Smooth muscle cell (in vitro differentiated cells): Measurements from ENCODE around the gene PRKAA1. TPM values are rescaled to one million over a fixed set of nuclear protein-coding genes. Genes with fewer than 3 reads are reported as not detected.

Experiments
- DNase-seq: peaks from one replicate; lab custom pipeline; 2025; ENCODE audit not compliant: unreplicated experiment; lab: John Stamatoyannopoulos, UW
- H2AFZ ChIP-seq: fragments of 200-600 bp; sonication (generic); 2 replicates; pipeline ENCODE4 v1.6.0; 2016; ENCODE audit warnings: antibody characterized with exemption, low read depth, mild to moderate bottlenecking
- H3F3A ChIP-seq: fragments of 200-600 bp; sonication (generic); 2 replicates; pipeline ENCODE4 v1.6.0; 2017; ENCODE audit warnings: antibody characterized with exemption, low read depth
- H3K27ac ChIP-seq: fragments of 200-600 bp; sonication (generic); 2 replicates; pipeline ENCODE4 v1.5.1; 2016; ENCODE audit warnings: low read depth, mild to moderate bottlenecking
- H3K27me3 ChIP-seq: fragments of 200-600 bp; sonication (generic); 2 replicates; pipeline ENCODE4 v1.6.1; 2016; ENCODE audit warnings: low read depth, mild to moderate bottlenecking
- H3K36me3 ChIP-seq: fragments of 200-600 bp; sonication (generic); 2 replicates; pipeline ENCODE4 v1.5.1; 2016; ENCODE audit warnings: low read depth
- H3K4me1 ChIP-seq: fragments of 200-600 bp; sonication (generic); 2 replicates; pipeline ENCODE4 v1.5.1; 2016; ENCODE audit warnings: low read depth
- H3K4me2 ChIP-seq: fragments of 200-600 bp; sonication (generic); 2 replicates; pipeline ENCODE4 v1.6.0; 2016; ENCODE audit warnings: mild to moderate bottlenecking
- H3K4me3 ChIP-seq: fragments of 200-600 bp; sonication (generic); 2 replicates; pipeline ENCODE4 v1.5.1; 2016; ENCODE audit warnings: mild to moderate bottlenecking
- H3K79me2 ChIP-seq: fragments of 200-600 bp; sonication (generic); 2 replicates; pipeline ENCODE4 v1.6.0; 2016; ENCODE audit warnings: low read depth, mild to moderate bottlenecking
- H3K9ac ChIP-seq: fragments of 200-600 bp; sonication (generic); 2 replicates; pipeline ENCODE4 v1.6.0; 2016; ENCODE audit warnings: low read depth
- H3K9me3 ChIP-seq: fragments of 200-600 bp; sonication (generic); replicated peaks from 2 replicates; pipeline ENCODE4 v1.5.1; 2016; ENCODE audit warnings: low read depth
- H4K20me1 ChIP-seq: fragments of 200-600 bp; sonication (generic); 2 replicates; pipeline ENCODE4 v1.6.0; 2016; ENCODE audit warnings: low read depth
- CTCF ChIP-seq: fragments of 200-600 bp; sonication (generic); IDR thresholded peaks from 2 replicates; pipeline ENCODE4 v1.5.1; 2017; ENCODE audit warnings: borderline replicate concordance, mild to moderate bottlenecking, antibody characterized with exemption; ENCODE audit not compliant: insufficient read depth, poor library complexity, severe bottlenecking
- WGBS: methylation state at CpG from one replicate; pipeline ENCODE4 v1.1.7; 2016; ENCODE audit warnings: low lambda C conversion rate; 5-methylcytosine and 5-hydroxymethylcytosine counted together
- polyA plus RNA-seq: library from polyadenylated mRNA; unstranded; fragments of >200 nt; fragmentation: Nextera tagmentation; extraction: Ambion mirVana; gene quantifications from 2 replicates; pipeline ENCODE4 v1.2.1, GENCODE V29; 2016
- total RNA-seq: library from RNA; depleted of rRNA; stranded (reverse); fragments of >200 nt; gene quantifications from 2 replicates; pipeline ENCODE4 v1.2.3, GENCODE V29; 2014

The PRKAA1 gene
- total and polyA plus RNA-seq, 2 experiments from 2014 or later, result 18.6 to 50.1 TPM

GRCh38 chr5:40844565-40844964 is 46.4 kb upstream of the PRKAA1 start:
- no peak overlapping the region for H3K9ac ChIP-seq
- no peak overlapping the region for H2AFZ ChIP-seq
- no peaks in the 10 kb centered on the region for H3F3A ChIP-seq
- H4K20me1 ChIP-seq, result no peaks in the 10 kb centered on the region
- no peak for DNase-seq
- H3K27ac ChIP-seq, result no peak overlapping the region
- no peak overlapping the region for H3K4me2 ChIP-seq
- H3K27me3 ChIP-seq, result no peaks in the 10 kb centered on the region
- H3K79me2 ChIP-seq, result no peaks in the 10 kb centered on the region
- H3K36me3 ChIP-seq, result no peaks in the 10 kb centered on the region
- no peak for TF ChIP-seq CTCF
- H3K9me3 ChIP-seq, result no peaks in the 10 kb centered on the region
- 92% methylated on average over 4 of the region's 4 CpGs for WGBS
- H3K4me3 ChIP-seq, result no peak overlapping the region
- H3K4me1 ChIP-seq, result no peaks in the 10 kb centered on the region

- 48% methylated on average over 2 of the region's 2 CpGs for WGBS
Measured at GRCh38 chr5:40842351-40842750, 44.2 kb upstream of the PRKAA1 start.

DNA sequence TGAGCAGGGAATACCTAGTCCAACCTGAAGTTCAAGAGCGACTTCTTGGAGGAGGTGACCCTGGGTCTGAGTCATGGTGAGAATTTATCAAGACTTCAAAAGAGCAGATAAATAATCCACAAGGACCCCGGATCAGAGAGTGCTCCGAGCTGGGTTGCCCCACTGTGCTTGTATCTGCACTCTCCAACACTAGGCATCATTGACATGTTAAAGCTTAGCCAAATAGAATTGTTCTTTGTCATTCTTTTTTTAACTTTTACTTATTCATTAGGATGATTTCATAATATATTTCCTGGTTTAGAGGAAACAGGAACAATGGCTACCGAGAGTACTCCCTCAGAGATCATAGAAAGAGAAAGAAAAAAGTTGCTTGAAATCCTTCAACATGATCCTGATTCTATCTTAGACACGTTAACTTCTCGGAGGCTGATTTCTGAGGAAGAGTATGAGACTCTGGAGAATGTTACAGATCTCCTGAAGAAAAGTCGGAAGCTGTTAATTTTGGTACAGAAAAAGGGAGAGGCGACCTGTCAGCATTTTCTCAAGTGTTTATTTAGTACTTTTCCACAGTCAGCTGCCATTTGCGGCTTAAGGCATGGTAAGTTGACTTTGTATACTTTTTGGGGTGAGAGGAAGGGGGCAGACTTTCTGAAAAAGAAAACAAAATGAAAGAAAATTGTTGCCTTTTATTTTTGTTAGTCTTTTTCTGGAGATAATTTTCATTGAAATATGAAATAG is 43.1 kb upstream of the PRKAA1 start, which contains the start of gene CARD6:
CARD6 (plus strand) TSS at position 300 of the 738 bp plus-strand sequence; CDS start at position 316, 16 bp downstream.
- peak within 1 kb of the TSS; percentile 71 for H3K9ac ChIP-seq

More at GRCh38 chr5:40842351-40842750, 44.2 kb upstream of the PRKAA1 start:
- Histone ChIP-seq H3K4me2 (peak overlapping the region; percentile 81), H4K20me1 (no peaks in the 10 kb centered on the region), H3F3A (no peaks in the 10 kb centered on the region), H2AFZ (peak overlapping the region; percentile 99), H3K27me3 (no peaks in the 10 kb centered on the region), H3K36me3 (no peaks in the 10 kb centered on the region), H3K4me3 (peak overlapping the region; percentile 59), H3K79me2 (no peaks in the 10 kb centered on the region), H3K9me3 (no peaks in the 10 kb centered on the region), H3K27ac (no peak overlapping the region), H3K4me1 (no peaks in the 10 kb centered on the region), H3K9ac (no peak overlapping the region)
- no peak for TF ChIP-seq CTCF
- DNase-seq, result no peak

More for the DNA sequence above, 43.1 kb upstream of the PRKAA1 start, which contains the start of gene CARD6:
- H3F3A ChIP-seq, result no peaks in the 10 kb centered on the region
- no peaks in the 10 kb centered on the region for H3K9me3 ChIP-seq
- 47% methylated on average over 9 of the region's 9 CpGs for WGBS
- H3K27ac ChIP-seq, result peak within 1 kb of the TSS; percentile 24
- no peak for TF ChIP-seq CTCF
- peak within 1 kb of the TSS; percentile 99 for H2AFZ ChIP-seq
- no peaks in the 10 kb centered on the region for H3K27me3 ChIP-seq
- H3K4me2 ChIP-seq, result peak within 1 kb of the TSS; percentile 81
- no peak for DNase-seq
- H3K4me3 ChIP-seq, result peak within 1 kb of the TSS; percentile 59
- no peaks in the 10 kb centered on the region for H3K79me2 ChIP-seq
- H3K4me1 ChIP-seq, result peaks cover under 1% of the 10 kb centered on the region
- H3K36me3 ChIP-seq, result no peaks in the 10 kb centered on the region
- no peaks in the 10 kb centered on the region for H4K20me1 ChIP-seq
